Thymus (tissue), 11 donors: ENCODE results near the gene QPCT. TPM values are rescaled to one million over a fixed set of nuclear protein-coding genes. Genes with fewer than 3 reads are reported as not detected.

ENCODE experiments used
- DNase-seq, 9 donors: peaks; one replicate each; pipeline ENCODE4 v3.0.0-alpha.2; 2013; ENCODE audit warnings: low spot score in 9 of 9, low read depth in 6 of 9, missing footprints in 1 of 9
- H3K27ac ChIP-seq, 2 donors: one replicate each; pipeline ENCODE4 v1.5.1; 2013; ENCODE audit warnings: control low read depth in 1 of 2, low read depth in 1 of 2, low read length in 1 of 2, mild to moderate bottlenecking in 1 of 2, moderate library complexity in 1 of 2
- H3K27me3 ChIP-seq, 2 donors: one replicate each; pipeline ENCODE4 v1.5.1; 2013; ENCODE audit warnings: low read length in 1 of 2; ENCODE audit not compliant: control insufficient read depth in 2 of 2, insufficient read depth in 1 of 2
- H3K36me3 ChIP-seq, 2 donors: one replicate each; pipeline ENCODE4 v1.5.1; 2013; ENCODE audit warnings: low read length in 1 of 2, mild to moderate bottlenecking in 1 of 2, moderate library complexity in 1 of 2; ENCODE audit not compliant: control insufficient read depth in 2 of 2, insufficient read depth in 2 of 2
- H3K4me1 ChIP-seq, 2 donors: one replicate each; pipeline ENCODE4 v1.5.1; 2013; ENCODE audit warnings: low read length in 2 of 2; ENCODE audit not compliant: control insufficient read depth in 2 of 2, insufficient read depth in 2 of 2
- H3K4me3 ChIP-seq, 2 donors: one replicate each; pipeline ENCODE4 v1.5.1; 2013; ENCODE audit warnings: low read length in 2 of 2, control low read depth in 1 of 2, mild to moderate bottlenecking in 1 of 2
- H3K9me3 ChIP-seq, 2 donors: one replicate each; pipeline ENCODE4 v1.5.1; 2013; ENCODE audit warnings: low read length in 1 of 2, mild to moderate bottlenecking in 1 of 2; ENCODE audit not compliant: control insufficient read depth in 2 of 2, insufficient read depth in 1 of 2
- WGBS: extraction: QIAGEN DNeasy Blood & Tissue Kit; methylation state at CpG from one replicate; pipeline ENCODE4 v1.1.7; 2013; 5-methylcytosine and 5-hydroxymethylcytosine counted together
- polyA plus RNA-seq: library from polyadenylated mRNA; stranded (reverse); fragments of 200-250 nt; gene quantifications from one replicate; pipeline ENCODE4 v1.2.3, GENCODE V29; 2013
- total RNA-seq: library from RNA; stranded (reverse); fragments of 120-200 nt; gene quantifications from one replicate; pipeline ENCODE4 v1.2.4, GENCODE V29; 2013
- donor health status: healthy.

QPCT gene
- total and polyA plus RNA-seq, 2 donors = 8.6 to 11.4 TPM

DNA sequence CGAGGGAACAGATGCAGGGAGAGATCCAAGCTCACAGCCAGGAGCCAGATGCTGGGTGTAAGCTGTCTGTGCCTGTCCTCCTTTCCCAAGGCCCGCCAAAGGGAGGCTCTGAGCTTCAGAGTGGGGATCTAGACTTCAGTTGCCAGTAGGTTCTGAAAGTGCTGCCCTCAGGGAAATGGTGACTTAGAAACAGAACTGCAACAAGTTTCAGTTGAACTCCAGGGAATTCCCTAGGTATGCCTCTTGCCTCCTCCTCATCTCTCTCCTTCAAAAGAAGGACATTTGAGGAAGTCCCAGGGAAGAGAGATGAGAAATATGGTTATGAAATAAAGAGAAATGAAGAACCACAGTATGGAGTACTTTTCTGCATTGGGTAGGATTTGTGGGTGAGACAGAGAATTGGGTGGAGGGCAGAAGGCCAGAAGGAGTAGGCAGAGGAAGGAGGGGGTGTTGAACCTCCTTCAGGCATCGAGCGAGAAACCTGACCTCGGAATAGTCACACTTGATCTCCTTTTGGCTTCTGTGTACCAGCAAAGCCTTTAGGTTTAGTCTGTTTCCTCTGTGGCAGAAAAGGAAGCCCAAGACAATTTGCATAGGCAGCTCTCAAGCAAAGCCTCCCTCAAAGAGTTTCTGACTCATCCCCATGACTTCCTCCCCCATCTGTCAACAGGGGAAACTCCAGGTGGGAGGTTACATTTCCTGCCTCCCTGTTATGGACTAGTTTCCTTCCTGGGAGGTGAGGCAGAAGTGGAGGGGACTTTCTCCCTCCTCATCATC, 45.7 kb downstream of the QPCT start:
- peaks cover 3 to 18% of the 10 kb centered on the region in 2 donors for H3K4me1 ChIP-seq
- 39% methylated on average over 5 of the region's 5 CpGs for WGBS
- no peak overlapping the region for H3K4me3 ChIP-seq
- DNase-seq = peak in 5 of 9 donors; percentile 43 to 81 (median 51)
- no peaks in the 10 kb centered on the region for H3K27me3 ChIP-seq
- H3K9me3 ChIP-seq = no peaks in the 10 kb centered on the region
- no peaks in the 10 kb centered on the region for H3K36me3 ChIP-seq
- H3K27ac ChIP-seq = peak overlapping the region in 1 of 2 donors; percentile 52

DNA sequence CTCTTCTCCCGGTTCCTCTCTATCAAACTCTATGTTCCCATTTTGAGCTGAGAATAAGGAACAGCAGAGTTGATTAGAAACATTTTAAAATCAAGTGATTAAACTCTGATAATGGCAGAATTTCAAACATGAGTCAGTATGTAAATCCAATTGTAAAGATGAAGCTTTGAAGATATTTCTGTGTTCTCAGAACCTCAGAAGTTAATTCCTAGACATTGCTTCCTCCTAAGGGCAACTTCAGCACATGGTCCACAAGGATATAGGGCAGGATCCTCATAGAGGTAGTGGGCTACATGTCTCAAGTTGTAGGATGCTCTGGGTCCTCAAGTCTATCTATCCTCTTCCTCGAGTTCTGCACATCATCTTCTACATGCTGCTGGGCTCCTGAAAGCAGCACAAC, 46.3 kb downstream of the QPCT start:
- H3K9me3 ChIP-seq = no peaks in the 10 kb centered on the region
- no peaks in the 10 kb centered on the region for H3K36me3 ChIP-seq
- H3K27ac ChIP-seq = peak overlapping the region in 1 of 2 donors; percentile 52
- no peak overlapping the region for H3K4me3 ChIP-seq
- H3K27me3 ChIP-seq = no peaks in the 10 kb centered on the region
- DNase-seq = no peak
- 73% methylated on average over 2 of the region's 2 CpGs for WGBS
- peaks cover 3 to 18% of the 10 kb centered on the region in 2 donors for H3K4me1 ChIP-seq

DNA sequence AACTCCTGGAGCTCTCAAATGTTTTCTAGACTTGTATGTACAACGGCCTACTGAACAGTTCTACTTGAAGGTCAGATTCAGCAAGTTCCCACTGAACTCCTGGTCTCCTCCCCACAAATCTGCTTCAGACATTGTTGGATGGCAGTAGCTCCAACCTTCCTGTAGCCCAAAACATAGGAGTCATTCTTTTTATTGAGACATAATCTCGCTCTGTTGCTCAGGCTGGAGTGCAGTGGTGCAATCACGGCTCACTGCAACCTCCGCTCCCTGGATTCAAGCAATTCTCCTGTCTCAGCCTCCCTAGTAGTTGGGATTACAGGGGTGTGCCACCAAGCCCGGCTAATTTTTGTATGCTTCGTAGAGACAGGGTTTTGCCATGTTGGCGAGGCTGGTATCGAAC, 47.3 kb downstream of the QPCT start:
- 99% methylated on average over 8 of the region's 8 CpGs for WGBS
- peaks cover 3 to 18% of the 10 kb centered on the region in 2 donors for H3K4me1 ChIP-seq
- no peak overlapping the region for H3K4me3 ChIP-seq
- H3K27ac ChIP-seq = no peak overlapping the region
- no peak for DNase-seq
- H3K36me3 ChIP-seq = no peaks in the 10 kb centered on the region
- H3K27me3 ChIP-seq = no peaks in the 10 kb centered on the region
- H3K9me3 ChIP-seq = no peaks in the 10 kb centered on the region

DNA sequence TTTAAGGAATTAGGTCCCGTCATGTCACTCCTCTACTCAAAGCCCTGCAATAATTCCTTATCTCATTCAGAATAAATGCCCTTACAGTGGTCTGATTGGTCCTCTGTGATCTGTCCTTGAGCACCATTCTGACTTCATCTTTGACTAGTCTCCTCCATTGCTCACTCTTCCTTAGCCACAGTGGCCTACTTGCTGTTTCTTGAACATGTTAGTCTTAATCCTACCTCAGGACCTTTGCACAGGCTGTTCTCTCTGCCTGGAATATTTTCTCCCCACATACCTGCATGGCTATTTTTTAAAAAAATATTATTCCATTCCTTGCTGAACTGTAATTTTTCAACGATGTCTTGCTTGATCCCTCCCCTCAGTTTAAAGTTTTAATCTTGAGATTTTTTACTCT, 48.0 kb downstream of the QPCT start:
- Histone ChIP-seq H3K36me3 (no peaks in the 10 kb centered on the region), H3K4me3 (no peak overlapping the region)
- 100% methylated on average over 2 of the region's 2 CpGs for WGBS

DNA sequence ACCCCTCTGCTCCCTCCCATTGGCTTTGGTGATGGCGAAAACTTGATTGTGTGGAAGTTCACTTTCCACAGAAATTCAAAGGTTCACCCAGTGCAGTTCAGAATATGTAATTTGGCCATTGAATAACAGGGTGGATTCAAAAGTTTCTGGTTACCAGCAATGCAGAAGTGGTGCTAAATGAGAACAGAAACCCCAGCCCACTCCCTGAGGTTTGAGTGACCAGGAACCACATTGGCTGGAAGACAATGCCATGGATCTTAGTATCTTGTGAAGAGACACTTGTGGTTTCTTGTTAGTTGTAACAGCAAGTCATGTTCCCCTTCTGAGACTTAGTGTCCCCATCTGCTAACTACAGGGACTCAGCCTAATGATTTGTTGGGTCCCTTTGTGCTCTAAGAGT, 49.8 kb downstream of the QPCT start:
- H3K27ac ChIP-seq = no peak overlapping the region
- no peaks in the 10 kb centered on the region for H3K9me3 ChIP-seq
- H3K4me3 ChIP-seq = no peak overlapping the region
- H3K4me1 ChIP-seq = peaks cover 3 to 18% of the 10 kb centered on the region in 2 donors
- H3K27me3 ChIP-seq = no peaks in the 10 kb centered on the region
- peak in 1 of 9 donors; percentile 12 for DNase-seq
- no peaks in the 10 kb centered on the region for H3K36me3 ChIP-seq
- 96% methylated on average over 1 of the region's 1 CpG for WGBS

More for the DNA sequence above, 48.0 kb downstream of the QPCT start:
- no peak overlapping the region for H3K27ac ChIP-seq
- H3K4me1 ChIP-seq = peaks cover 3 to 18% of the 10 kb centered on the region in 2 donors
- H3K27me3 ChIP-seq = no peaks in the 10 kb centered on the region
- DNase-seq = no peak
- no peaks in the 10 kb centered on the region for H3K9me3 ChIP-seq

DNA sequence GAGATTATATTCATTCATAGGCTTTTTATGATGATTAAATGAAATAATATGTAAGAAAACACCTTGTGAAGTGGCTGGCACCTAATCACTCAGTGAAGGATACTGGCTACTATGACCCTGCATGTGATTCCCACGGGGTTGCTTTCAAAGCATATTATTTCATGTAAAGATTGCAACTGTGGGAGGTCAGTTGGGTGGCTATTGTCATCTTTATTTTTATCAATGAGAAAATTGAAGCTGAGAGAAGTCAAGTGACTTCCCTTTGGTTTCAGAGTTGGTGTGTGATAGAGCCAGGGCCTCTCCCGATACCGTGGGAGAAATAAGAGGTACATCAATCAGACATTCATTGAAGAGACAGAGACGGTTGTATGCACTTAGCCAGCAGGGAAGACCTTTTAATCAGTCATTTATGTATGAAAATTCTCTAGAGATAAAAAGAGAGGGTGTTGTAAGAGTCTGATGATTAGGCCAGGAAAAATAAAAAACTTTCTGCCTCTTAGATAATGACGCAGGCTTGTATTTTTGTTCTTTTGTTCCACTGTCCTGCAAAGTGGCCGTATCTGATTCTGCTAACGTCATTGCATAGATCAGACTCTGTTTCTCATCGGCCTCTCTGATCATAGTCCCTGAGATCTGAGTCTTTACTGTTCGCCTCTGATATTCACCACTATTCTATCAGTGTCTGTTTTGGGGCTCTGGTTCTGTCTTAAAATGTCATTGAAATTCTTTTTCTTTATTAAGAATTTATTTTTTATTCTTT, 50.5 kb downstream of the QPCT start:
- H3K27me3 ChIP-seq = no peaks in the 10 kb centered on the region
- peaks cover under 1 to 11% of the 10 kb centered on the region in 2 donors for H3K4me1 ChIP-seq
- 91% methylated on average over 9 of the region's 9 CpGs for WGBS

DNA sequence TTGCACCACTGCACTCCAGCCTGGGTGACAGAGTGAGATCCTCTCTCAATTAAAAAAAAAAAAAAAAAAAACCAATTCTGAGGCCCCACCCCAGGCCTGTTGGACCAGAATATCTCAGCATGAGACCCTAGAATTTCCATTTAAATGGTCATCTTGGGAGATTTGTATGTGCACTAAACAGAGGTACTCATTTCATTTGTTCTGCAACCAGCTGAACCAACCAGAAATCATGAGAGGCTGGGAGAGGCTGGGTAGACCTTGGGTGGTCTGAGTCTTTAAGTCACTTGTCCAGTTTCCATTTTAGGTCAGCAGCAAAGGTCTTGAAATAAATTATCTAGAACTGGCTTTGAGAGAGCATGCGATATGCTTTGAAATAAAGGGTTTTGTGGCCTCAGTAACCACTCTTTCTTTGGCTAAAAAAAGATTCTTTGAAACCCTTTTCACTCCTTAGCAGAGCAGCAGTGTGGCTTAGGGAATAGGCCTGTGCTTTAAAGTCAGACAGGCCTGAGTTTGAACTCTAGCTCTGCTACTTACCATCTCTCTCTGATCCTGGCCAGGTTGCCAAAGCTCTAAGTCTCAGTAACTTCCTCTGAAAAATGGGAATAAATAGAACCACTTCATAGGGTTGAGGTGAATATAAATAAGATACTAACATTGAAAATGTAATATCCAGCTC, 52.6 kb downstream of the QPCT start:
- Histone ChIP-seq H3K4me1 (no peaks in the 10 kb centered on the region), H3K27ac (no peak overlapping the region), H3K4me3 (no peak overlapping the region), H3K27me3 (no peaks in the 10 kb centered on the region), H3K9me3 (no peaks in the 10 kb centered on the region), H3K36me3 (no peaks in the 10 kb centered on the region)
- no peak for DNase-seq
- WGBS = 89% methylated on average over 1 of the region's 1 CpG

More for the DNA sequence above, 50.5 kb downstream of the QPCT start:
- H3K9me3 ChIP-seq = no peaks in the 10 kb centered on the region
- no peak overlapping the region for H3K4me3 ChIP-seq
- no peaks in the 10 kb centered on the region for H3K36me3 ChIP-seq
- H3K27ac ChIP-seq = no peak overlapping the region
- DNase-seq = no peak

DNA sequence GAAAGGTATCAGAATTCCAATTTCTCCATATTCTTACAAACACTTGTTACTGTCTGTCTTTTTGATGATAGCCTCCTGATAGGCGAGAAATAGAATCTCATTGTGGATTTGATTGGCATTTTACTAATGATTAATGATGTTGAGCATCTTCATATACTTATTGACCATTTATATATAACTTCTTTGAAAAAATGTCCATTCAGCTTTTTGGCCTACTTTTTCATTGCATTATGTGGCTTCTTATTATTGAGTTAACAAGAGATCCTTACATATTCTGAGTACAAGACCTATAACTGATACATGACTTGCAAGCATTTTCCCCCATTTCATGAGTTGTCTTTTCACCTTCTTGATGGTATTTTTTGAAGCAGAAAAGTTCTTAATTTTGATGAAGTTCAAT, 54.6 kb downstream of the QPCT start:
- Histone ChIP-seq H3K27ac (no peak overlapping the region), H3K36me3 (no peaks in the 10 kb centered on the region), H3K9me3 (no peaks in the 10 kb centered on the region), H3K27me3 (no peaks in the 10 kb centered on the region), H3K4me1 (no peaks in the 10 kb centered on the region), H3K4me3 (no peak overlapping the region)
- 96% methylated on average over 1 of the region's 1 CpG for WGBS
- no peak for DNase-seq

DNA sequence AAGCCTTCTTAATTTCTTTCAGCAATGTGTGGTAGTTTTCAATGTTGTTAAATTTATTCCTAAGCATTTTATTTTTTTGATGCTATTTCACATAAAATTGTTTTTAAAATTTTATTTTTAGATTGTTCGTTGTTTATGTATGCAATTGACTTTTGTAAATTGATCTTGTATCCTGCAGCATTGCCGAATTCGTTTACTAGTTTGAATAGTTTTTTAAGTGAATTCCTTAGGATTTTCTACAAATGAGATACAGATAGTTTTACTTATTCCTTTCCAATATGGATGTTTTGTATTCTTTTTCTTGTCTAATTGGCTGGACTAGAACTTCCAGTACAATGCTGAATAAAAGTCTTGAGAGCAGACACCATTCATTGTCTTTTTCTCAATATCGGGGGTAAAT, 55.6 kb downstream of the QPCT start:
- DNase-seq = no peak
- 99% methylated on average over 4 of the region's 4 CpGs for WGBS
- H3K36me3 ChIP-seq = no peaks in the 10 kb centered on the region
- H3K4me1 ChIP-seq = no peaks in the 10 kb centered on the region
- H3K4me3 ChIP-seq = no peak overlapping the region
- H3K27ac ChIP-seq = no peak overlapping the region
- H3K27me3 ChIP-seq = no peaks in the 10 kb centered on the region
- H3K9me3 ChIP-seq = no peaks in the 10 kb centered on the region
